HepG2 (cell line): ENCODE results near the gene CABLES2. TPM values are rescaled to one million over a fixed set of nuclear protein-coding genes. Genes with fewer than 3 reads are reported as not detected.

Experiments used
- AKAP8 ChIP-seq: sonication (generic); formaldehyde crosslinking; IDR thresholded peaks from 2 replicates; pipeline ENCODE4 v1.5.1; 2020; ENCODE audit warnings: mild to moderate bottlenecking, missing genetic modification reagents
- ARNT ChIP-seq: fragments of 450-650 bp; IDR thresholded peaks from 2 replicates; pipeline ENCODE4 v1.6.1; 2017
- DNMT1 ChIP-seq: sonication (generic); formaldehyde crosslinking; IDR thresholded peaks from 2 replicates; pipeline ENCODE4 v1.5.1; 2020; ENCODE audit warnings: mild to moderate bottlenecking, missing genetic modification reagents
- EED ChIP-seq: sonication (generic); formaldehyde crosslinking; IDR thresholded peaks from 2 replicates; pipeline ENCODE4 v1.5.0; 2020; ENCODE audit warnings: mild to moderate bottlenecking, missing genetic modification reagents
- GABPB1 ChIP-seq: IDR thresholded peaks from 2 replicates; pipeline ENCODE4 v1.6.1; 2016; ENCODE audit warnings: mild to moderate bottlenecking, missing genetic modification reagents, moderate library complexity, missing compliant biosample characterization
- HHEX ChIP-seq: IDR thresholded peaks from 2 replicates; pipeline ENCODE4 v1.6.1; 2016; ENCODE audit warnings: control low read depth
- KDM5B ChIP-seq: sonication (generic); formaldehyde crosslinking; IDR thresholded peaks from 2 replicates; pipeline ENCODE4 v1.4.0; 2020; ENCODE audit warnings: missing genetic modification reagents, mild to moderate bottlenecking, borderline replicate concordance
- KMT2A ChIP-seq: sonication (generic); formaldehyde crosslinking; IDR thresholded peaks from 2 replicates; pipeline ENCODE4 v1.4.0; 2020; ENCODE audit warnings: missing genetic modification reagents
- SMYD3 ChIP-seq: sonication (generic); formaldehyde crosslinking; IDR thresholded peaks from 2 replicates; pipeline ENCODE4 v1.8.1; 2023; ENCODE audit warnings: mild to moderate bottlenecking, missing genetic modification reagents
- SRF ChIP-seq: IDR thresholded peaks from 2 replicates; pipeline ENCODE4 v1.6.1; 2011; ENCODE audit warnings: mild to moderate bottlenecking, low read depth, low read length, moderate library complexity
- SRY ChIP-seq: sonication (generic); formaldehyde crosslinking; IDR thresholded peaks from 2 replicates; pipeline ENCODE4 v1.8.0; 2022; ENCODE audit warnings: mild to moderate bottlenecking, missing genetic modification reagents
- TBX3 ChIP-seq: fragments of 450-650 bp; IDR thresholded peaks from 2 replicates; pipeline ENCODE4 v1.6.1; 2017; ENCODE audit warnings: antibody characterized with exemption, mild to moderate bottlenecking, inconsistent platforms, borderline replicate concordance
- XRCC5 ChIP-seq: fragments of 200-400 bp; formaldehyde crosslinking; optimal IDR thresholded peaks from 2 replicates; pipeline ENCODE3; 2017; ENCODE audit warnings: mild to moderate bottlenecking, low read length
- ZKSCAN1 ChIP-seq: fragments of 150-350 bp; IDR thresholded peaks from 2 replicates; pipeline ENCODE4 v1.6.1; 2014; ENCODE audit warnings: low read length
- ZNF367 ChIP-seq: sonication (generic); formaldehyde crosslinking; IDR thresholded peaks from 2 replicates; pipeline ENCODE4 v1.4.0; 2020; ENCODE audit warnings: missing genetic modification reagents, borderline replicate concordance
- ZNF570 ChIP-seq: sonication (generic); formaldehyde crosslinking; IDR thresholded peaks from 2 replicates; pipeline ENCODE4 v1.4.0; 2020; ENCODE audit warnings: mild to moderate bottlenecking, missing genetic modification reagents, borderline replicate concordance
- ZSCAN22 ChIP-seq: sonication (generic); formaldehyde crosslinking; IDR thresholded peaks from 2 replicates; pipeline ENCODE4 v1.4.0; 2020; ENCODE audit warnings: mild to moderate bottlenecking, missing genetic modification reagents
- polyA plus RNA-seq, 8 experiments: library from polyadenylated mRNA; depleted of rRNA in 3 of 8; stranded (reverse) in 7 of 8; unstranded in 1 of 8; fragments of >200 nt; fragmentation: Illumina TruSeq in 4 of 8; extraction: Trizol in 4 of 8; gene quantifications; 2 replicates each; pipeline versions ENCODE4 v1.2.1 to v1.2.3, GENCODE V29; 2011 to 2016; ENCODE audit warnings: low read depth in 4 of 8, missing spikeins in 1 of 8, mixed read lengths in 1 of 8; ENCODE audit not compliant: insufficient read depth in 1 of 8
- total RNA-seq, 5 experiments: library from RNA; depleted of rRNA; stranded (reverse); fragments of >200 nt; fragmentation: Illumina TruSeq; extraction: Trizol; gene quantifications; 2 replicates each; pipeline ENCODE4 v1.2.3, GENCODE V29; 2016; ENCODE audit warnings: low read depth in 1 of 5
- TF ChIP-seq, protein P1 (sequence below): sonication (generic); formaldehyde crosslinking; IDR thresholded peaks from 2 replicates; pipeline ENCODE4 v1.4.0; 2020; ENCODE audit warnings: missing genetic modification reagents, mild to moderate bottlenecking, borderline replicate concordance
- TF ChIP-seq, protein P2 (sequence below): sonication (generic); formaldehyde crosslinking; IDR thresholded peaks from 2 replicates; pipeline ENCODE4 v1.4.0; 2020; ENCODE audit warnings: missing genetic modification reagents
- TF ChIP-seq, protein P3 (sequence below): IDR thresholded peaks from 2 replicates; pipeline ENCODE4 v1.6.1; 2012; ENCODE audit warnings: inconsistent platforms
- TF ChIP-seq, protein P4 (sequence below): IDR thresholded peaks from 2 replicates; pipeline ENCODE4 v1.6.1; 2016; ENCODE audit warnings: missing compliant biosample characterization, missing genetic modification reagents, borderline replicate concordance
- TF ChIP-seq, protein P5 (sequence below): sonication (generic); formaldehyde crosslinking; IDR thresholded peaks from 2 replicates; pipeline ENCODE4 v1.5.1; 2020; ENCODE audit warnings: missing genetic modification reagents, mild to moderate bottlenecking, borderline replicate concordance

The CABLES2 gene
- total and polyA plus RNA-seq, 2 of the 13 experiments (the other 11 are each of a cell fraction or from before 2014, with no cell fraction given), result 5.2 to 9.7 TPM

DNA sequence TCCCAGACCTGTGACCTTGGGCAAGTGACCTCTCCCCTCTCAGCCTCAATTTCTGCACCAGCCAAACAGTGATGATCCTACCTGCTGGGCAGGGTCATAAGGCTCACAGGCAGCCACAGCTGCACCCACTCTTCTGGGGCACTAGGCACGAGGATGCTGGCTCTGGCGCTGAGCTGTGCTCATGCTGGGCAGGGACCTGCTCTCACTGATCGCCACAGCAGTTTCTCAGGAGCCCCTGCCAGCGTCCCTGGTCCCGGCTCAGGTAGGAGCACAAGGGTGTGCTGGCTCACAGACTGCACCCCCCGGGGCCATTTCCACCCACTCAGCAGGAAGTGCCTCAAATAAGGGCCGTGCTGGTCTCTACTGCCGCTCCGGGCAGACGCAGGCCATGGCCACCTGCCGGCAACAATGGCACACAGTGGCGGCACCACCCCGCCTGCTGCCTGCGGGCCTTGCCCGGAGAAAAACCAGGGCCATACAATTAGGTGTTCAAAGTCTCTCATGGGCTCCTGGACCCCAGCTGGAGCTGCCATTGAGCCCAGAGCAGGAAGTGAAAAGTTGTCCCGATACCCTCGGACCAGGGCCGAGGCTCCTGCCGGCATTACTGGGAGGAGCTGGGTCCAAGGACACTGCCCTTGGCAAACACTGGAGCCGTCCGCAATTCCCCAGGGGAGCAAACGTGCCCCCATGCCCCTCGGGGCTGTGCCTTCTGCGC lies 4.6 kb upstream of the CABLES2 start (continued):
- TF ChIP-seq, protein P1, sequence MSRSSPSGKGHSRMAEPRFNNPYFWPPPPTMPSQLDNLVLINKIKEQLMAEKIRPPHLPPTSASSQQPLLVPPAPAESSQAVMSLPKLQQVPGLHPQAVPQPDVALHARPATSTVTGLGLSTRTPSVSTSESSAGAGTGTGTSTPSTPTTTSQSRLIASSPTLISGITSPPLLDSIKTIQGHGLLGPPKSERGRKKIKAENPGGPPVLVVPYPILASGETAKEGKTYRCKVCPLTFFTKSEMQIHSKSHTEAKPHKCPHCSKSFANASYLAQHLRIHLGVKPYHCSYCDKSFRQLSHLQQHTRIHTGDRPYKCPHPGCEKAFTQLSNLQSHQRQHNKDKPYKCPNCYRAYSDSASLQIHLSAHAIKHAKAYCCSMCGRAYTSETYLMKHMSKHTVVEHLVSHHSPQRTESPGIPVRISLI, result peak; percentile 32; the same call in 1 of the 2 replicates
- TF ChIP-seq KMT2A (CRISPR knock-in tag) (peak; percentile 58; the same call in 1 of the 2 replicates), ZNF570 (CRISPR knock-in tag) (0 out of 2 replicates have a peak, but pooled peaks have one; percentile 73), SRF (no peak), ZNF367 (0 out of 2 replicates have a peak, but pooled peaks have one; percentile 62), TBX3 (no peak), SMYD3 (no peak; the same call in 1 of the 2 replicates), EED (peak; percentile 97; the same call in 1 of the 2 replicates), HHEX (CRISPR knock-in tag) (no peak), XRCC5 (peak; percentile 77), DNMT1 (no peak; the same call in 1 of the 2 replicates), ZKSCAN1 (no peak), GABPB1 (CRISPR knock-in tag) (peak; percentile 74; the same call in 1 of the 2 replicates), ARNT (no peak), SRY (peak; percentile 87; the same call in 1 of the 2 replicates), AKAP8 (no peak), KDM5B (CRISPR knock-in tag) (peak; percentile 72), ZSCAN22 (peak; percentile 59; the same call in 1 of the 2 replicates)
- TF ChIP-seq, protein P2, sequence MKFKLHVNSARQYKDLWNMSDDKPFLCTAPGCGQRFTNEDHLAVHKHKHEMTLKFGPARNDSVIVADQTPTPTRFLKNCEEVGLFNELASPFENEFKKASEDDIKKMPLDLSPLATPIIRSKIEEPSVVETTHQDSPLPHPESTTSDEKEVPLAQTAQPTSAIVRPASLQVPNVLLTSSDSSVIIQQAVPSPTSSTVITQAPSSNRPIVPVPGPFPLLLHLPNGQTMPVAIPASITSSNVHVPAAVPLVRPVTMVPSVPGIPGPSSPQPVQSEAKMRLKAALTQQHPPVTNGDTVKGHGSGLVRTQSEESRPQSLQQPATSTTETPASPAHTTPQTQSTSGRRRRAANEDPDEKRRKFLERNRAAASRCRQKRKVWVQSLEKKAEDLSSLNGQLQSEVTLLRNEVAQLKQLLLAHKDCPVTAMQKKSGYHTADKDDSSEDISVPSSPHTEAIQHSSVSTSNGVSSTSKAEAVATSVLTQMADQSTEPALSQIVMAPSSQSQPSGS, result 0 out of 2 replicates have a peak, but pooled peaks have one; percentile 58
- TF ChIP-seq, protein P3, sequence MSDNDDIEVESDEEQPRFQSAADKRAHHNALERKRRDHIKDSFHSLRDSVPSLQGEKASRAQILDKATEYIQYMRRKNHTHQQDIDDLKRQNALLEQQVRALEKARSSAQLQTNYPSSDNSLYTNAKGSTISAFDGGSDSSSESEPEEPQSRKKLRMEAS, result peak; percentile 77
- TF ChIP-seq, protein P4, sequence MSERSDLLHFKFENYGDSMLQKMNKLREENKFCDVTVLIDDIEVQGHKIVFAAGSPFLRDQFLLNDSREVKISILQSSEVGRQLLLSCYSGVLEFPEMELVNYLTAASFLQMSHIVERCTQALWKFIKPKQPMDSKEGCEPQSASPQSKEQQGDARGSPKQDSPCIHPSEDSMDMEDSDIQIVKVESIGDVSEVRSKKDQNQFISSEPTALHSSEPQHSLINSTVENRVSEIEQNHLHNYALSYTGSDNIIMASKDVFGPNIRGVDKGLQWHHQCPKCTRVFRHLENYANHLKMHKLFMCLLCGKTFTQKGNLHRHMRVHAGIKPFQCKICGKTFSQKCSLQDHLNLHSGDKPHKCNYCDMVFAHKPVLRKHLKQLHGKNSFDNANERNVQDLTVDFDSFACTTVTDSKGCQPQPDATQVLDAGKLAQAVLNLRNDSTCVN (CRISPR knock-in tag), result peak; percentile 35; the same call in 1 of the 2 replicates
- TF ChIP-seq, protein P5, sequence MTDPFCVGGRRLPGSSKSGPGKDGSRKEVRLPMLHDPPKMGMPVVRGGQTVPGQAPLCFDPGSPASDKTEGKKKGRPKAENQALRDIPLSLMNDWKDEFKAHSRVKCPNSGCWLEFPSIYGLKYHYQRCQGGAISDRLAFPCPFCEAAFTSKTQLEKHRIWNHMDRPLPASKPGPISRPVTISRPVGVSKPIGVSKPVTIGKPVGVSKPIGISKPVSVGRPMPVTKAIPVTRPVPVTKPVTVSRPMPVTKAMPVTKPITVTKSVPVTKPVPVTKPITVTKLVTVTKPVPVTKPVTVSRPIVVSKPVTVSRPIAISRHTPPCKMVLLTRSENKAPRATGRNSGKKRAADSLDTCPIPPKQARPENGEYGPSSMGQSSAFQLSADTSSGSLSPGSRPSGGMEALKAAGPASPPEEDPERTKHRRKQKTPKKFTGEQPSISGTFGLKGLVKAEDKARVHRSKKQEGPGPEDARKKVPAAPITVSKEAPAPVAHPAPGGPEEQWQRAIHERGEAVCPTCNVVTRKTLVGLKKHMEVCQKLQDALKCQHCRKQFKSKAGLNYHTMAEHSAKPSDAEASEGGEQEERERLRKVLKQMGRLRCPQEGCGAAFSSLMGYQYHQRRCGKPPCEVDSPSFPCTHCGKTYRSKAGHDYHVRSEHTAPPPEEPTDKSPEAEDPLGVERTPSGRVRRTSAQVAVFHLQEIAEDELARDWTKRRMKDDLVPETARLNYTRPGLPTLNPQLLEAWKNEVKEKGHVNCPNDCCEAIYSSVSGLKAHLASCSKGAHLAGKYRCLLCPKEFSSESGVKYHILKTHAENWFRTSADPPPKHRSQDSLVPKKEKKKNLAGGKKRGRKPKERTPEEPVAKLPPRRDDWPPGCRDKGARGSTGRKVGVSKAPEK (CRISPR knock-in tag), result 0 out of 2 replicates have a peak, but pooled peaks have one; percentile 18
